Mesothelial cell of epicardium (in vitro differentiated cells): Measurements from ENCODE around the gene CMIP. TPM values are rescaled to one million over a fixed set of nuclear protein-coding genes. Genes with fewer than 3 reads are reported as not detected.

Experiments used
- DNase-seq, 2 experiments: peaks; one replicate each; pipeline ENCODE4 v3.0.0; 2021; ENCODE audit warnings: low spot score in 2 of 2; ENCODE audit not compliant: unreplicated experiment in 2 of 2
- H3K27ac Mint-ChIP-seq: 2 replicates; pipeline ENCODE4 v1.8.0; 2021; ENCODE audit warnings: mixed read lengths
- H3K27me3 Mint-ChIP-seq: 2 replicates; pipeline ENCODE4 v1.8.0; 2021; ENCODE audit warnings: low read depth, mixed read lengths
- H3K36me3 Mint-ChIP-seq: 2 replicates; pipeline ENCODE4 v1.8.0; 2021; ENCODE audit warnings: mixed read lengths
- H3K4me1 Mint-ChIP-seq: 2 replicates; pipeline ENCODE4 v1.8.0; 2021; ENCODE audit warnings: mixed read lengths
- H3K4me3 Mint-ChIP-seq: 2 replicates; pipeline ENCODE4 v1.8.0; 2021; ENCODE audit warnings: mild to moderate bottlenecking, moderate library complexity, mixed read lengths
- H3K9me3 Mint-ChIP-seq: 2 replicates; pipeline ENCODE4 v1.8.0; 2021; ENCODE audit warnings: mixed read lengths
- CTCF ChIP-seq: fragments of 200-600 bp; sonication (generic); IDR thresholded peaks from one replicate; pipeline ENCODE4 v1.5.0; 2021; ENCODE audit warnings: antibody characterized with exemption; ENCODE audit not compliant: unreplicated experiment
- total RNA-seq: library from RNA; stranded (reverse); gene quantifications from 3 replicates; pipeline ENCODE4 v1.2.1, GENCODE V29; 2021

The CMIP gene
- total RNA-seq, 1 donor from 2014 or later, result 71.0 TPM

GRCh38 chr16:81708266-81709015, 263.8 kb downstream of the CMIP start:
- H3K27me3 Mint-ChIP-seq, result no peaks in the 10 kb centered on the region

GRCh38 chr16:81709016-81709900, 264.6 kb downstream of the CMIP start:
- Mint-ChIP-seq H3K9me3 (no peaks in the 10 kb centered on the region), H3K27me3 (no peaks in the 10 kb centered on the region), H3K27ac (no peak overlapping the region), H3K4me3 (no peak overlapping the region), H3K4me1 (peaks cover 9% of the 10 kb centered on the region), H3K36me3 (peaks cover 14% of the 10 kb centered on the region)
- no peak for TF ChIP-seq CTCF
- no peak for DNase-seq

More at GRCh38 chr16:81708266-81709015, 263.8 kb downstream of the CMIP start:
- Mint-ChIP-seq H3K4me3 (no peak overlapping the region), H3K36me3 (peaks cover 14% of the 10 kb centered on the region), H3K9me3 (no peaks in the 10 kb centered on the region), H3K27ac (no peak overlapping the region), H3K4me1 (peaks cover 9% of the 10 kb centered on the region)
- TF ChIP-seq CTCF, result no peak
- DNase-seq, result no peak

- H3K27me3 Mint-ChIP-seq, result no peaks in the 10 kb centered on the region
- TF ChIP-seq CTCF, result no peak
- H3K27ac Mint-ChIP-seq, result no peak overlapping the region
- H3K4me3 Mint-ChIP-seq, result no peak overlapping the region
- DNase-seq, result no peak
- H3K4me1 Mint-ChIP-seq, result peaks cover 9% of the 10 kb centered on the region
- H3K36me3 Mint-ChIP-seq, result peaks cover 14% of the 10 kb centered on the region
- no peaks in the 10 kb centered on the region for H3K9me3 Mint-ChIP-seq
Observed at GRCh38 chr16:81710044-81710443, 265.4 kb downstream of the CMIP start.

GRCh38 chr16:81710596-81710995, 266.0 kb downstream of the CMIP start:
- Mint-ChIP-seq H3K27ac (no peak overlapping the region), H3K27me3 (no peaks in the 10 kb centered on the region), H3K36me3 (peaks cover 11% of the 10 kb centered on the region), H3K4me3 (no peak overlapping the region), H3K4me1 (peaks cover 14% of the 10 kb centered on the region), H3K9me3 (no peaks in the 10 kb centered on the region)
- DNase-seq, result no peak
- TF ChIP-seq CTCF, result no peak

- Mint-ChIP-seq H3K27me3 (no peaks in the 10 kb centered on the region), H3K36me3 (peaks cover 10% of the 10 kb centered on the region), H3K9me3 (no peaks in the 10 kb centered on the region), H3K27ac (peak overlapping the region; percentile 6), H3K4me1 (peaks cover 26% of the 10 kb centered on the region), H3K4me3 (no peak overlapping the region)
- DNase-seq, result no peak
- TF ChIP-seq CTCF, result no peak
Observed at GRCh38 chr16:81711657-81712319, 267.2 kb downstream of the CMIP start.
